CD4-positive, alpha-beta T cell treated with Interferon alpha-2 for 1 hour (primary cell): Measurements from ENCODE around the gene CEBPA.

ENCODE experiments used
- DNase-seq, 2 donors: peaks; one replicate each; pipeline ENCODE4 v3.0.0-alpha.2; 2020 to 2022

Gene CEBPA

GRCh38 chr19:33270769-33271168 is 31.6 kb downstream of the CEBPA start:
- no peak for DNase-seq

- no peak for DNase-seq
Observed at GRCh38 chr19:33269016-33269415, 33.3 kb downstream of the CEBPA start.

DNA sequence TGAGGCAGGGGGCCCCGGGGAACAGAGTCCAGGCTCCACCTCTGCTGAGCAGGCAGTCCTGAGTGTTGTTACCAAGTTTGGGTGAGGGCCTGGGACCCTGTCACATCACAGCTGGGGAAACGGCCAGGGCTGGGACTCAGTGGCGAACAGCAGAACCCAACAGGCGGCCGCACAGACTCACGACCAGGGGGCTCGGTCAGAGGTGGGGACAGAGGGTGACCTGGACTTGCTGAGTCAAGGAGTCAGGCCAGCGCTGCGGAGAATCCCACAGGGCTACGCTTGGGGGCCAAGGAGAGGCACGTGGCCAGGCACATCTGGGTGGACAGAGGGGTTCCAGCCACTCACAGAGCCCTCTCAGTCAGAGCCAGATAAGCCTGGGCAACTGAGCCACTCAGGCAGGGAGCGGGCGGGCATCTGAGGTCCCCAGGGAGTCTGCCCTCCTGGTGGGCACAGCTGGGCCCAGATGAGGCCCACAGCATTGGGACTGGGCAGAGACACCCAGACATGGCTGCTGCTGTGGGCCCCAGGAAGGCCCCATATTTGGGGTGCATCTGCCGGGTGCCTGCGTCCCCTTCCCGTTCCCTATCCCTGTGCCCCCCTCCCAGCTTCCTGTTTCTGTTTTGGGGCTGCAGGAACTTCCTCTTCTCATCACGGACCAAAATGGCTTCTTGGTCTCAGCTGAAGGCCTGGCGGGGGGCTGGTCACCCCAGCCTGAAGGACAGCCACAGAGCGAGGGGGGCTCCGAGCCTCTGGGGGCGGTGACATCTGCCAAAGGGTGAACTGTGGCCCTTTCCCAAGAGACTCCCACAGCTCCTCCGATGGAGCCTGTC is 34.0 kb downstream of the CEBPA start:
- DNase-seq: no peak

- DNase-seq: no peak
Observed at GRCh38 chr19:33267706-33268105, 34.6 kb downstream of the CEBPA start.

DNA sequence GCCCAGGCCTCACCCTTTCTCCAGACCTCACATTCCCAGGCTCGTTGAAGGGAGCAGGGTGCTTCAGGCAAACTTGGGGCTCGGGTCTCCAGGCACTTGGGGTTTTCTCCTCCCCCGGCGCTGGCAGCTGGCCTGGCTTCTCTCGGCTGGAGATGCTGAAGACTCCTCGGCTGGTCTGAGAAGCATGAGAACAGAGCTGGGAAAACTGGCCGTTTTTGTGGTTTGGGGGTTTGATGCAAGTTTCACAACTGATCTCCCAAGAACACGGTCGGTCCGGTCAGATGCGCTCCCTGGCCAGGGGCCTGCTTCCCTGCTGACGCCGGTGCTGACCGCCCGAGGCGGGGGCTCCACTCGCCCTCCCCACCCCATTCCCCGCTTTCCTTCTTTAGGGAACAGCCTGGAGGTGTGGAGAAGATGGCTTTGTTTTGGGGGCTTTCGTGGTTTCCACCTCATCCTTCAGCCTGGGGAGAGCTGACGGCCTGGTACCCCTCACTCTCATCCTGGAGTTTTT is 35.3 kb downstream of the CEBPA start:
- no peak for DNase-seq

- no peak for DNase-seq
Observed at GRCh38 chr19:33264881-33265445, 37.4 kb downstream of the CEBPA start.

- no peak for DNase-seq
Observed at GRCh38 chr19:33263325-33264023, 38.9 kb downstream of the CEBPA start.

DNA sequence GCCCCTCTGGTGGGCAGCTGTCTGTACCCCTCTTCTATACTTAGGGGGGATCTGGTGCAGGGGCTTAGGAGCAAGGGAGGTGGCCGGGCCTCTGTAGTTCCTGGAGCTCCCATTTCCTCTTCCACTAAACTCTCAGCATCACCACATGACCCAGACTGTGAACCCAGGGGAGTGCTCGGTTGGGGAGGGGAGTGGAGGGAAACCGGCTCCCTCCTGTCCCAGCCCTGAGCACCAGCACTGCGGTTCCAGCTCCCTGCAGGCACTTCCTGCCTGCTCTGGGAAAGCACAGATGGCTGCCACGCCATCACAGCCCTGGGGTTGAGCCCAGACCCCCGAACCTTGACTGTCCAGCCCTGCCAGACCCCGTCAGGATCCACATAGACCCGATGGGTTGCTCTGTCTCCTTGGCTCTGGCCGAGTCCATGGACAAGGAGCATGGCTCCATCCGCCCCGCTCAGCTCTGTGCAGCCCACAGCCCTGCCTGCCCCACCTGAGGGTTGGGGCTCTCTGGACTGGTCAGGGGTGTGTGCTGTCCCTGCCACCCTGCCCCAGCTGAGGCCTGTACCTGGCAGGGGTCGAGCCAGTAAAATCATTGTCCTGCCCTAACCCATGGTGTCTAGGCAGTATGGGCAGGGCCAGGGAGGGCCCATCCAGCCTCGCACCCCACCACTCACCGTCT is 40.7 kb downstream of the CEBPA start:
- DNase-seq: no peak

DNA sequence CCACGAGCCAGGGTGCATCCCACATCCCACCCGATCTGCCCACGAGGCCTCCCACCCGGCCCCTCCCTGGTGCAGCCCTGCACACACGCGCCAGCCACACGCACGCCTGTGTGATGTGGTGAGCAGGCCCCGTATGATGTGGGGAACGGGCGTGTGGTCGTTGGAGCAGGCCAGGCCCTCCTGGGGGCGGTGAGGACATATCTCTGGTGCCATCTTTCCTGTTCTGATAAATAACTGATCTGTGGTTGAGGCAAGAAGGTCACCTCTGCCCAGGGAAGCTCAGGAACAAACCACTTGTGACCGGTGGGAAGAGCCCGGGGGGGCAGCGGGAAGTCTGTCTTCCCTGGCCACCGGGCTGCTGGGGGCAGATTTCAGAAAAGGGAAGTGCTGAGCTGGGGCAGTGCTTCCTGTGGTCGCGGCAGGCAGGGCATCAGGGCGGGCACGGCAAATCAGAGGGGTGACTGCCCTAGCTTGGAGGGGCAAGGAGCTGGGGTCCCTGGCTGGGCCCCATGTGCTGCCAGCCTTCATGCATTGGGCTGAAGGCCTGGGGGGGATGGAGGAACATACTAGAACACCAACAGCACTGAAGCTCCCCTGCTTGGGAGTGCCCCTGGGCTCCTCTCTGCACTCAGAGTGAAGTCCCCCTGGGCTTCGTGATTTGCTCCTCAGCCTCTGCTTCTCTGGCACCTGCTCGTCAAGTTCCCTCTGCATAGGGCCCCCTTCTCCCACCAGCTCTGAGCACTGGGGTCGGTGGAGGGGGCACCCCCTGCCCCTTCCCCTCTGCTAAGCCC is 41.5 kb downstream of the CEBPA start:
- no peak for DNase-seq

- DNase-seq: no peak
Observed at GRCh38 chr19:33259539-33259938, 42.8 kb downstream of the CEBPA start.

- DNase-seq: no peak
Observed at GRCh38 chr19:33257828-33258227, 44.5 kb downstream of the CEBPA start.

DNA sequence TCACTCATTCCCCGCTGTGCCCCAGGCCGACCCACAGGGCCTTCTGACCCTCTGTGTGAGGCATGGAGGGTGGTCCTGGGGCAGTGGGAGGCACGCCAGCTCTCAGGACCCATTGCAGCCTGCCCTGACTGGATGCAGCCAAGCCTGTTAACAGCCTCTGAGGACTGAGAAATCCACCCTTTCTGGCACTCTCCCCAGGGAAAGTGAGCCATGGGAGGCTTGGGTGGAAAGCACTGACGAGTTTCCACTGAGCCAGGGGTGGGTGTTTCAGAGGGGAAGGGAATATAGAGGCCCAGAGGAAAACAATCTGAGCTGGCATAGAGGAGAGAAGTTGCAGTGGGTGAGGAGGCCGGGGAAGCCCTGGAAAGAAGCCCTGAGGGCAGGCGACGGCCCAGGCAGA is 46.1 kb downstream of the CEBPA start:
- no peak for DNase-seq

GRCh38 chr19:33255781-33256180 is 46.6 kb downstream of the CEBPA start:
- DNase-seq: no peak

DNA sequence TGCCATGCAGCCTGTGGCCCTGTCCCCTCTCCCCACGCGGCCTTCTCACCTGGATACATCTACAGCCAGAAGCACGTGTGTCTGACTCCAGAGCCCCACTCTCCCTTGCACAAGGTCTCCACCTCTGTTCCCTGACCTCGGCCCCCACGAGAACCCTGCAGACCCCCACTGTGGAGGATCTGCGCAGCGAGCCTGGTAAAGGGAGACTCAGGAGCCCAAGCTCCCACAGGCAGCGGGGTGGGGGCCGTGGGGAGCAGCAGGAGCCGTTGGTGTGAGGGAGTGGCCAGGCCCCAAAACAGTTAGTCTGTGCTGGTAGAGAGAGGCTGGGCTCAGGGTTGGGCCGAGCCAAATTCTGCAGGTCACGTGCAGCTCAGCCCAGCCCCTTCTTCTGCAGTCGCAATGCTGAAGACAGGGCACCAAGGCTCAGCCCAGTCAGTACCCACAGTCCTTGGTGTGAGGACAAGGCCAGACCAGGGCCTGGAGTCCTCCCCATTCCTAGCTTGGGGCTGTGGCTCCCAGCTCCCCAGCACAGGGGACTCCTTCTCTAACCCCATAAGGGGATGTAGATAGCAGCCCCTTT is 48.0 kb downstream of the CEBPA start:
- DNase-seq: no peak

- peak in 1 of 2 donors; percentile 36 for DNase-seq
Observed at GRCh38 chr19:33252971-33253370, 49.4 kb downstream of the CEBPA start.

GRCh38 chr19:33252418-33252962 is 49.8 kb downstream of the CEBPA start:
- DNase-seq: no peak

GRCh38 chr19:33251526-33252090 is 50.7 kb downstream of the CEBPA start:
- DNase-seq: no peak

DNA sequence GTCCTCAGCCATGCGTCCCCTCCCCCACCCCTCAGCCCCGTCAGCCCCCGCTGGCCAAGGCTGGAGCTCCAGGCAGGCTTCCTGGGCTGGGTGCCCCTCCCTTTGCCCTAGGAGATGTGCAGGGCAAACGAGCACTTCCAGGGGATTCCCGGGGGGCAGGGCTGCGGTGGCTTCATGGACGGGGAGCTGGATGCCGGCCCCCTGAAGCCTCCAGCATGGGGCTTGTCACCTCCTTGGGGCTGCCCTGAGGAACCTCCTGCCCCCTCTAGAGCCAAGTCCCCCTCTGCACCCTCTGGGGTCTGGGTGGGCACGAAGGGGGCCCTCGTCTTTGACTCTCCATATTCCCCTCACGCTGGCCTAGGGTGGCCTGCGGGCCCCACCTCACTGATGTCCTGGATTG is 51.3 kb downstream of the CEBPA start:
- no peak for DNase-seq

DNA sequence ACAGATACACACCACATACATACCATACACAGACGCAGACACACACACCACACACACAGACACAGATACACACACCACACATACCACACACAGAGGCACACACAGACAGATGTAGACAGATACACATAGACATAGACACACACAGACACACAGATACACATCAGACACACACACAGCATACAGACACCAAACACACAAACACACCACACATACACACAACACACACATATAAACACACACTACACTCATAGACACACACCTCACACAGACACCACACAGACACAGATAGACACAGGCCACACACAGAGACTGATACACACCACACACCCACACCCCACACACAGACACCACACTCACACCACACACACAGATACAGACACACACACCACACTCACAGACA is 51.8 kb downstream of the CEBPA start:
- no peak for DNase-seq
